ENCODE data around the gene STXBP3. TPM values are rescaled to one million over a fixed set of nuclear protein-coding genes. Genes with fewer than 3 reads are reported as not detected.

The STXBP3 gene
- total RNA-seq, 1 experiment from 2014 or later, result 34.1 TPM

GRCh38 chr1:108777839-108778238, 31.4 kb downstream of the STXBP3 start:
- Mint-ChIP-seq H3K4me3 (no peak overlapping the region), H3K27ac (no peak overlapping the region), H3K27me3 (ENCODE audit: low read depth) (no peaks in the 10 kb centered on the region), H3K36me3 (ENCODE audit: insufficient read depth in 1 of 3, low read depth in 3 of 3) (peaks cover 26 to 50% (median 45%) of the 10 kb centered on the region in 3 experiments), H3K9me3 (no peaks in the 10 kb centered on the region), H3K4me1 (peaks cover 0 to 4% of the 10 kb centered on the region in 2 experiments; a peak in 3 of 4 replicates)
- H4K5ac ChIP-seq (ENCODE audit: insufficient read length, low read depth, low read length), result no peak overlapping the region
- no peaks in the 10 kb centered on the region for H3K9me3 ChIP-seq (ENCODE audit: control insufficient read depth, low read depth, low read length)
- H2BK12ac ChIP-seq (ENCODE audit: insufficient read length, low read depth, low read length), result no peak overlapping the region
- H3K27ac ChIP-seq (ENCODE audit: insufficient read length, low read depth, low read length), result no peak overlapping the region
- H3K56ac ChIP-seq (ENCODE audit: insufficient read length, low read depth, low read length), result no peak overlapping the region
- H4K8ac ChIP-seq (replicated peaks; ENCODE audit: insufficient read length, low read depth, low read length), result no peak overlapping the region
- H3K23ac ChIP-seq (ENCODE audit: insufficient read length, low read depth, low read length), result no peak overlapping the region
- no peak for DNase-seq
- no peaks in the 10 kb centered on the region for H4K20me1 ChIP-seq (ENCODE audit: control insufficient read depth, insufficient read depth, insufficient read length)
- no peak overlapping the region for H2BK15ac ChIP-seq (ENCODE audit: low read depth, low read length)
- no peak overlapping the region for H2BK120ac ChIP-seq (ENCODE audit: low read depth, low read length, poor library complexity, severe bottlenecking)
- H4K91ac ChIP-seq (ENCODE audit: insufficient read length, low read depth, low read length), result no peak overlapping the region
- no peaks in the 10 kb centered on the region for H3K23me2 ChIP-seq (ENCODE audit: insufficient read length, low read depth, low read length, poor library complexity, severe bottlenecking)
- no peaks in the 10 kb centered on the region for H3K79me2 ChIP-seq (ENCODE audit: insufficient read depth, low read length)
- no peak overlapping the region for H2BK20ac ChIP-seq (ENCODE audit: low read depth, low read length, poor library complexity, severe bottlenecking)
- no peak overlapping the region for H3K18ac ChIP-seq (ENCODE audit: insufficient read length, low read depth, low read length)
- no peak overlapping the region for H3K4ac ChIP-seq (ENCODE audit: low read depth, low read length)
- H3K79me1 ChIP-seq (ENCODE audit: insufficient read depth, low read depth, low read length, poor library complexity, severe bottlenecking), result no peaks in the 10 kb centered on the region
- H2BK5ac ChIP-seq (ENCODE audit: insufficient read length, low read length), result no peak overlapping the region
- no peak overlapping the region for H3K4me2 ChIP-seq (ENCODE audit: insufficient read depth, insufficient read length, low read length)
- H2AFZ ChIP-seq (ENCODE audit: low read length), result no peak overlapping the region
- no peak overlapping the region for H3K9ac ChIP-seq (ENCODE audit: extremely low read depth, insufficient read length, low read length)
- no peaks in the 10 kb centered on the region for H3K27me3 ChIP-seq (ENCODE audit: insufficient read depth, low read length)
- TF ChIP-seq CTCF (conservative IDR thresholded peaks at IDR 0.05), result no peak
- H3T11ph ChIP-seq (ENCODE audit: low read length), result no peak overlapping the region
- no peak overlapping the region for H2AK5ac ChIP-seq (ENCODE audit: insufficient read length, low read length)
- H3K4me1 ChIP-seq (ENCODE audit: insufficient read depth, low read length), result no peaks in the 10 kb centered on the region
- no peak overlapping the region for H3K14ac ChIP-seq (ENCODE audit: insufficient read depth, low read length)
